NT2/D1 (cell line): ENCODE data around the gene ATP8B3.

Source experiments
- SUZ12 ChIP-seq: IDR thresholded peaks from 2 replicates; pipeline ENCODE4 v1.6.1; 2011; ENCODE audit not compliant: insufficient read length, insufficient read depth; ENCODE audit errors: extremely low read depth
- YY1 ChIP-seq: IDR thresholded peaks from 2 replicates; pipeline ENCODE4 v1.6.1; 2011; ENCODE audit not compliant: insufficient read length, insufficient read depth
- ZNF274 ChIP-seq: IDR thresholded peaks from 2 replicates; pipeline ENCODE4 v1.6.1; 2011; ENCODE audit warnings: mild to moderate bottlenecking, low read depth, low read length

DNA sequence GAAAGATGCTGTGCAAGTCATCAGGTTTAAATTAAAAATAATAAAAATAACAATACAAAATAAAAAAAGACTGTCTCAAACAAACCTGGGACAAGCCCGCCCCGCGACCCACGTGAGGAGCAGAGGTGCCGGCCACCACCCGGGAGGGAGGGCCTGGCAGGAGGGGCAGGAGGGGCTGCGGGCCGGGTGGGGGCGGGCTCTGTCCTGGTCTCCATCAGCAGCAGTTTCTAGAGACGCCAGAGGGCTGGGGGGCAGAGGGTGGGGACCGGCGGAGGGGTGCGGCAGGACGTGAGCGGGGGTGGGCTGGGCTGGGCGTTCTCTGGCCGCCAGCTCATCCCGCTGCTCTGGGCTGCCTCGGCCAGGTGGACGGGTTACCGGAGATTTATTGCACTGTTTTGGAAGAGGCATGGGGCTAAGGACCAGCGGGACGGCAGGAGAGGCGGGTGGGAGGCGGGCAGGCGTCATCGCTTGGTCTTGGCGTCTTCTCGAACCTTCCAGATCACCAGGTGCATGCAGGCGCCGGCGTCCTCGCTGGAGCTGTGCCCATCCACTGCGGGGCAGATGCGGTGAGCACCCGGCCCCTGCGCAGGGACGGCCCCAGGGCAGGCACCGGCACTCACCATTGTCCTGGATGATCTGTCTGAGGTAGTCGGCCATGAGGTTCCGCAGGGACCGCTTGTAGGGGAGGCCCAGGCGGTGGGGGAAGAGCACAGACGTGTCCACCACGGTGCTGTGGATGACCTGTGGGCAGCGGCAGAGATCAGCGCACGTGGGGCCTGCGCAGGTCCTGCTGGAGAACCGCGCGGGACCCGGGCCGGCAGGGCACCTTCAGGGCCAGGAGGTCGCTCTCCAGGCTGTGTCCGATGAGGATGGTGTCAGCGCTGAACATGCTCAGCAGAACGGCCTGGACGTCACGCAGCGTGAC lies 3.8 kb upstream of the ATP8B3 start:
- TF ChIP-seq ZNF274 (no peak), YY1 (no peak), SUZ12 (no peak)
